Spleen (tissue), 11 donors: Measurements from ENCODE around the gene SEPTIN2. TPM values are rescaled to one million over a fixed set of nuclear protein-coding genes. Genes with fewer than 3 reads are reported as not detected.

Source experiments
- DNase-seq: peaks from one replicate; pipeline ENCODE4 v3.0.0-alpha.2; 2020
- H3K27ac ChIP-seq, 8 donors: fragments of 200-600 bp; sonication (generic) in 7 of 8; 1 replicate in 4 of 8; 2 replicates in 4 of 8; pipeline versions ENCODE4 v1.5.0 to v1.8.0; 2016 to 2021; ENCODE audit warnings: inconsistent platforms in 4 of 8, mild to moderate bottlenecking in 4 of 8, moderate library complexity in 1 of 8
- H3K27me3 ChIP-seq, 7 donors: fragments of 200-600 bp; sonication (generic) in 6 of 7; replicated peaks in 1 of 7; 1 replicate in 4 of 7; 2 replicates in 3 of 7; pipeline versions ENCODE4 v1.5.0 to v1.8.0; 2016 to 2021; ENCODE audit warnings: inconsistent platforms in 3 of 7, mild to moderate bottlenecking in 1 of 7
- H3K36me3 ChIP-seq, 6 donors: fragments of 200-600 bp; sonication (generic) in 5 of 6; 1 replicate in 4 of 6; 2 replicates in 2 of 6; pipeline versions ENCODE4 v1.5.0 to v1.8.0; 2016 to 2021; ENCODE audit warnings: inconsistent platforms in 2 of 6
- H3K4me1 ChIP-seq, 6 donors: fragments of 200-600 bp; sonication (generic) in 5 of 6; 1 replicate in 3 of 6; 2 replicates in 3 of 6; pipeline versions ENCODE4 v1.5.0 to v1.8.0; 2016 to 2021; ENCODE audit warnings: inconsistent platforms in 3 of 6
- H3K4me3 ChIP-seq, 8 donors: fragments of 200-600 bp; sonication (generic) in 7 of 8; 1 replicate in 4 of 8; 2 replicates in 4 of 8; pipeline versions ENCODE4 v1.5.0 to v1.8.0; 2016 to 2021; ENCODE audit warnings: inconsistent platforms in 4 of 8, mild to moderate bottlenecking in 4 of 8, moderate library complexity in 2 of 8
- H3K9me3 ChIP-seq, 8 donors: fragments of 200-600 bp; sonication (generic) in 7 of 8; 1 replicate in 4 of 8; 2 replicates in 4 of 8; pipeline versions ENCODE4 v1.5.0 to v1.8.0; 2016 to 2021; ENCODE audit warnings: inconsistent platforms in 4 of 8
- CTCF ChIP-seq, 11 experiments: fragments of 200-600 bp in 7 of 11; fragments of 450-650 bp in 4 of 11; sonication (generic) in 4 of 11; IDR thresholded peaks in 8 of 11; conservative IDR thresholded peaks in 3 of 11; 1 replicate in 7 of 11; 2 replicates in 4 of 11; pipeline versions ENCODE4 v1.4.0 to v1.8.0; 2016 to 2021; ENCODE audit warnings: antibody characterized with exemption in 11 of 11, inconsistent platforms in 4 of 11, mild to moderate bottlenecking in 1 of 11
- POLR2A ChIP-seq, 3 donors: fragments of 450-650 bp; IDR thresholded peaks; one replicate each; pipeline ENCODE4 v1.5.1; 2017; ENCODE audit warnings: antibody characterized with exemption in 3 of 3, mild to moderate bottlenecking in 1 of 3
- POLR2AphosphoS5 ChIP-seq, 3 donors: sonication (generic); formaldehyde crosslinking; IDR thresholded peaks; one replicate each; pipeline ENCODE4 v1.5.1; 2017; ENCODE audit warnings: antibody characterized with exemption in 3 of 3
- WGBS, 5 donors: extraction: QIAGEN DNeasy Blood & Tissue Kit in 3 of 5; methylation state at CpG; one replicate each; pipeline versions ENCODE4 v1.1.5 to v1.1.7; 2013 to 2018; 5-methylcytosine and 5-hydroxymethylcytosine counted together
- intact Hi-C: fragments of 100-400 bp; cut with DNase I; formaldehyde crosslinking; loops from one replicate; pipeline ENCODE4 v1.15.0; 2023; ENCODE audit warnings: low total_unique reads
- polyA plus RNA-seq, 3 donors: library from polyadenylated mRNA; stranded (reverse); fragments of 200-250 nt; gene quantifications; one replicate each; pipeline ENCODE4 v1.2.1, GENCODE V29; 2013
- total RNA-seq, 7 donors: library from RNA; depleted of rRNA in 3 of 7; stranded (reverse); fragments of >200 nt in 3 of 7; fragmentation: NEBNext Ultra II Directional in 4 of 7; extraction: Animal tissue kit (Norgen Biotek cat#: 25700) in 4 of 7; gene quantifications; one replicate each; pipeline versions ENCODE4 v1.1.0 to v1.2.1, GENCODE V29; 2016 to 2021
- donor health status: healthy with polysubstance abuse.
- donor health status: DM: no; HTN: no; CAD: no; lungs with moderate emphysema.
- donor health status: DM: no; HTN: no; CAD: no.
- donor health status: Bipolar disorder and iron deficiency.
- donor health status: healthy.
- donor health status: DM: no; HTN: no; CAD: no.
- donor health status: DM: yes; HTN: yes; CAD: no.

SEPTIN2 gene
- total and polyA plus RNA-seq, 10 donors = 90.3 to 350 (median 279) TPM

DNA sequence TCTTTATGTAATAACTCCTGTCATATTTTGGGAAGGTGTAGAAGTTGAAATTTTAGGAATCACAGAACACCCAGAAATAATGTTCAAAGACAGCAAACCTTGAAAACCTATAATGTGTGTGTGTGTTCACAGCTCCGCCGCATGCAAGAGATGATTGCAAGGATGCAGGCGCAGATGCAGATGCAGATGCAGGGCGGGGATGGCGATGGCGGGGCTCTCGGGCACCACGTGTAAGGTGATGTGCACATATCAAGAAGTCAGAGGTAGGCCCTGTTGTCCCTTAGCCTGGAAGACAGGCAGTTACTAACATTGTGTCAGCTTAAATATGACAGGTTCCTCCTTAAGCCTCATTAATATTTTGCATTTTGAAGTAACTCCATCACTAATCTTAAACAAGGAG is 34.2 kb downstream of the SEPTIN2 start:
- no peak for TF ChIP-seq POLR2AphosphoS5 (IDR thresholded peaks at IDR 0.05)
- TF ChIP-seq CTCF (IDR thresholded peaks at IDR 0.05 in 8 of 11, conservative IDR thresholded peaks at IDR 0.05 in 3 of 11) = no peak
- no peak for TF ChIP-seq POLR2A (IDR thresholded peaks at IDR 0.05)
- Histone ChIP-seq H3K4me1 (peaks cover 0 to 6% (median under 1%) of the 10 kb centered on the region in 6 donors), H3K27me3 (no peaks in the 10 kb centered on the region), H3K36me3 (peaks cover 13 to 99% (median 95%) of the 10 kb centered on the region in 6 donors), H3K27ac (no peak overlapping the region), H3K4me3 (no peak overlapping the region), H3K9me3 (no peaks in the 10 kb centered on the region)
- intact Hi-C loops = no loop called here
- DNase-seq = no peak
- 91 to 97% (median 94%) methylated on average over 8 of the region's 8 CpGs for WGBS, 5 donors

DNA sequence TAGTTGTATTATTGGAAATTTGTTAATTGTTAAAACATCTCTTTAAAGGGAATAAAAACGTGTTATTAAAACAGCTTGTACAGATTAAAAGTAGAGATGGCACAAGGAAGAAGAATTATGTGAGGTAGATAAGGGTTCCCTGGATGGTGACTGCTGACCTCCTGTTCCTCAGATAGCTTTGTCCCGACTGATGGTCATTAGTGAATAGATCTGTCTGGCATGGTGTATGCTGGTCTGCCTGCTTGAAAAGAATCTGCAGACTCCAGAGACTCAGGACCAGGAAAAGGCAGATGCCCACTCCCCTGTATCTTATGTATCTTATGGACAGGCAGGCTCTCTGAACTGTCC is 34.8 kb downstream of the SEPTIN2 start:
- no peaks in the 10 kb centered on the region for H3K27me3 ChIP-seq
- H3K4me3 ChIP-seq = no peak overlapping the region
- H3K9me3 ChIP-seq = no peaks in the 10 kb centered on the region
- no peak for DNase-seq
- WGBS, 5 donors = 85 to 94% (median 91%) methylated on average over 2 of the region's 2 CpGs
- no peak overlapping the region for H3K27ac ChIP-seq
- no peak for TF ChIP-seq CTCF (IDR thresholded peaks at IDR 0.05 in 8 of 11, conservative IDR thresholded peaks at IDR 0.05 in 3 of 11)
- no peak for TF ChIP-seq POLR2AphosphoS5 (IDR thresholded peaks at IDR 0.05)
- TF ChIP-seq POLR2A (IDR thresholded peaks at IDR 0.05) = no peak
- peaks cover 13 to 94% (median 89%) of the 10 kb centered on the region in 6 donors for H3K36me3 ChIP-seq
- peaks cover 0 to 11% (median 4%) of the 10 kb centered on the region in 6 donors for H3K4me1 ChIP-seq
- intact Hi-C loops = no loop called here

DNA sequence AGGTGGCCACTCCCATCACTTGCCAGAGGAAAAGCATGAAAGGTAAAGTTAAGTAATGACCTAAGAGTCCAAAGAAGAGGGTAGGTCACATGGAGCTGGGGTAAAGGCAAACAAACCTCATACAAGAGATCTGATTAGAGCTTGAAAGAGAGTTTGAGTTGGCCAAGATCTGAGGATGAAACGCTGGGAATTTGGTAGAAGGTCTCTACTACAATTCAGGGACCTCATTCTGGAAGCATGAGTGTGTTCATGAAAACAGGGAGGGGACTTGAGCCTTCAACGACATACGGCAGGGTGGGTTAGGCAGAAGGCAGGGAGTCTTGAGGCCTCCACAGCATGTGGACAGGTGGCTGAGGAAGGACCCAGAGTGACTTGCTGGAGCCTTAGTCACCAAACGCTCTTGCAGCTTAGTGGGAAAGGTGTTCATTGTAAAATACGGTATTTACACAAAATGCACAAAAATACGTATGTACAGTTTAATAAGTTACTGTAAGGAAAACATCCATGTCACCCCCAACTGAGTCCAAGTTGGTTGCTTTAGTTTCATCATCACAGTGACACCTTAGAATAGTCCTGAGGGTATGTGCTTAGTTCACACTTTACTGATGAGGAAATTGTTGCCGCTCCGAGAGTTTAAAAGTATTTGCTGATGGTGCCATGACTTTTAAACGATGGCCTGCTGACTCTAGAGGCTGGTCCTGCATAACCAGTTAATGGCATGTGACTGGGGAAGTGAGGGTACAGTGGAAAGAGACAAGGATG is 35.3 kb downstream of the SEPTIN2 start:
- no peak overlapping the region for H3K27ac ChIP-seq
- no peaks in the 10 kb centered on the region for H3K9me3 ChIP-seq
- no peaks in the 10 kb centered on the region for H3K27me3 ChIP-seq
- intact Hi-C loops = no loop called here
- H3K36me3 ChIP-seq = peaks cover 13 to 88% (median 83%) of the 10 kb centered on the region in 6 donors
- H3K4me3 ChIP-seq = no peak overlapping the region
- no peak for TF ChIP-seq POLR2A (IDR thresholded peaks at IDR 0.05)
- WGBS, 5 donors = 92 to 93% (median 92%) methylated on average over 9 of the region's 9 CpGs
- peaks cover 0 to 11% (median 4%) of the 10 kb centered on the region in 6 donors for H3K4me1 ChIP-seq
- DNase-seq = no peak

DNA sequence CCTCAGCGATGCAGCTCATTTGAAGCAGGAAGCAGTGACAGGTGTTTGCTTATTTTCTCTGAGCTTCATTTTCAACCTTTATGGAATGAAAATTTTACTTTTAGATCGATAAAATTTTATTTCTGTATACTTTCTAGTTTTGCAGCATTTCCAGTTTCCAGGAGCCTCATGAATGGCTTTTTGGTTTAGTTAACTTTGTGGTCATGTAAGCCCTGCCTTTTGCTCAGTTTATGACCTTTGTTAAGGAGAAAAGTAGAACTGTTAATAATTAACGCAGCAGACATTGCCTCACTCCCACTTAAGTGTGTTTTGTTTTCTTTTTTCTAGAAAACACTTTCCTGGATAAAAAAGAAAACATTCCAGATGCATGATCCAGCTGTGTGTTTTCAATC is 35.9 kb downstream of the SEPTIN2 start:
- no peaks in the 10 kb centered on the region for H3K27me3 ChIP-seq
- DNase-seq = no peak
- intact Hi-C loops = no loop called here
- H3K9me3 ChIP-seq = no peaks in the 10 kb centered on the region
- peaks cover 0 to 14% (median 7%) of the 10 kb centered on the region in 6 donors for H3K4me1 ChIP-seq
- peaks cover 13 to 82% (median 78%) of the 10 kb centered on the region in 6 donors for H3K36me3 ChIP-seq
- no peak overlapping the region for H3K4me3 ChIP-seq
- TF ChIP-seq POLR2AphosphoS5 (IDR thresholded peaks at IDR 0.05) = no peak
- TF ChIP-seq POLR2A (IDR thresholded peaks at IDR 0.05) = no peak
- 84 to 90% (median 85%) methylated on average over 3 of the region's 3 CpGs for WGBS, 5 donors
- H3K27ac ChIP-seq = no peak overlapping the region

GRCh38 chr2:241352227-241352626 is 36.5 kb downstream of the SEPTIN2 start:
- TF ChIP-seq POLR2A (IDR thresholded peaks at IDR 0.05) = no peak
- no peak for TF ChIP-seq POLR2AphosphoS5 (IDR thresholded peaks at IDR 0.05)
- no peak for TF ChIP-seq CTCF (IDR thresholded peaks at IDR 0.05 in 8 of 11, conservative IDR thresholded peaks at IDR 0.05 in 3 of 11)
- no peak for DNase-seq
- Histone ChIP-seq H3K4me1 (peaks cover 4 to 20% (median 12%) of the 10 kb centered on the region in 6 donors), H3K9me3 (no peaks in the 10 kb centered on the region), H3K36me3 (peaks cover 13 to 76% (median 72%) of the 10 kb centered on the region in 6 donors), H3K27ac (no peak overlapping the region), H3K27me3 (no peaks in the 10 kb centered on the region), H3K4me3 (no peak overlapping the region)
- intact Hi-C loops = no loop called here
- 91 to 97% (median 94%) methylated on average over 3 of the region's 3 CpGs for WGBS, 5 donors
